Activated T-helper 1 cell treated with anti-CD3 and anti-CD28 coated beads, Interleukin-12 subunit alpha, Interleukin-12 subunit beta, Interleukin-2, Interleukin-4 antibody, amounts not matched to agents 30 ng/mL and 10 ng/mL and 1 ng/mL, durations not matched to agents 14 hours and 24 hours and 36 hours (primary cell): Measurements from ENCODE around the gene RNF181. TPM values are rescaled to one million over a fixed set of nuclear protein-coding genes. Genes with fewer than 3 reads are reported as not detected.
A peak's percentile ranks its signal among the peaks of the same experiment; 100 is the strongest.
"Not testable (repeated sequence)": the region's sequence is repeated elsewhere in the genome, so short reads cannot be mapped to it uniquely, and the experiment has no call there.

ENCODE experiments used
- DNase-seq: peaks from one replicate; pipeline ENCODE4 v3.0.0; 2021; ENCODE audit warnings: low spot score
- H3K27ac Mint-ChIP-seq: one replicate; pipeline ENCODE4 v1.8.0; 2021; ENCODE audit warnings: mild to moderate bottlenecking, mixed read lengths
- H3K27me3 Mint-ChIP-seq: one replicate; pipeline ENCODE4 v1.8.0; 2022; ENCODE audit warnings: mild to moderate bottlenecking, moderate library complexity, mixed read lengths; ENCODE audit not compliant: insufficient read depth
- H3K36me3 Mint-ChIP-seq: one replicate; pipeline ENCODE4 v1.8.0; 2021; ENCODE audit warnings: low read depth, mixed read lengths
- H3K4me1 Mint-ChIP-seq: one replicate; pipeline ENCODE4 v1.8.0; 2021; ENCODE audit warnings: low read depth, mixed read lengths
- H3K4me3 Mint-ChIP-seq: one replicate; pipeline ENCODE4 v1.8.0; 2021; ENCODE audit warnings: mild to moderate bottlenecking, moderate library complexity, mixed read lengths
- H3K9me3 Mint-ChIP-seq: one replicate; pipeline ENCODE4 v1.8.0; 2021; ENCODE audit warnings: mixed read lengths
- intact Hi-C: fragments of 100-400 bp; cut with micrococcal nuclease; formaldehyde crosslinking; loops from one replicate; pipeline ENCODE4 v1.15.1; 2024
- total RNA-seq: library from RNA; stranded (reverse); gene quantifications from 2 replicates; pipeline ENCODE4 v1.2.3, GENCODE V29; 2022

RNF181 gene
- total RNA-seq, 1 donor from 2014 or later = 111 TPM

GRCh38 chr2:85615413-85615728, 19.8 kb downstream of the RNF181 start:
- H3K27ac Mint-ChIP-seq = no peak overlapping the region
- intact Hi-C loops = loop anchor here (5.0 to 10.0 kb wide), 2 partner anchors 582 to 829 kb away; partner anchors contain the start of genes IMMT, KDM3A and MRPL35
- peaks cover 17% of the 10 kb centered on the region for H3K4me1 Mint-ChIP-seq

GRCh38 chr2:85617723-85618122, 22.2 kb downstream of the RNF181 start:
- not testable (repeated sequence) for DNase-seq, H3K9me3 Mint-ChIP-seq, H3K27me3 Mint-ChIP-seq
- H3K27ac Mint-ChIP-seq = peak overlapping the region; percentile 40
- peak overlapping the region; percentile 96 for H3K4me3 Mint-ChIP-seq
- intact Hi-C loops = loop anchor here (2.0 to 10.0 kb wide), 5 partner anchors 57 to 827 kb away; partner anchors contain the start of genes GGCX, IMMT, KDM3A and MAT2A
- peaks cover 14% of the 10 kb centered on the region for H3K4me1 Mint-ChIP-seq
- peaks cover 20% of the 10 kb centered on the region for H3K36me3 Mint-ChIP-seq

More at GRCh38 chr2:85615413-85615728, 19.8 kb downstream of the RNF181 start:
- Mint-ChIP-seq H3K4me3 (peak overlapping the region; percentile 96), H3K9me3 (no peaks in the 10 kb centered on the region), H3K36me3 (peaks cover 15% of the 10 kb centered on the region), H3K27me3 (no peaks in the 10 kb centered on the region)
- no peak for DNase-seq

- H3K36me3 Mint-ChIP-seq = peaks cover 34% of the 10 kb centered on the region
- H3K9me3 Mint-ChIP-seq = no peaks in the 10 kb centered on the region
- no peak overlapping the region for H3K4me3 Mint-ChIP-seq
- H3K27me3 Mint-ChIP-seq = no peaks in the 10 kb centered on the region
- intact Hi-C loops = loop anchor here (5.0 to 10.0 kb wide), 2 partner anchors 578 to 825 kb away; partner anchors contain the start of genes IMMT, KDM3A and MRPL35
- H3K27ac Mint-ChIP-seq = no peak overlapping the region
- peaks cover 14% of the 10 kb centered on the region for H3K4me1 Mint-ChIP-seq
- DNase-seq = no peak
Measured at GRCh38 chr2:85619617-85620016, 24.1 kb downstream of the RNF181 start.

GRCh38 chr2:85621338-85621737, 25.8 kb downstream of the RNF181 start:
- intact Hi-C loops = no loop called here
- no peak for DNase-seq
- Mint-ChIP-seq H3K9me3 (no peaks in the 10 kb centered on the region), H3K4me3 (no peak overlapping the region), H3K27me3 (no peaks in the 10 kb centered on the region), H3K36me3 (peaks cover 43% of the 10 kb centered on the region), H3K27ac (no peak overlapping the region), H3K4me1 (peaks cover 14% of the 10 kb centered on the region)

GRCh38 chr2:85623991-85624390, 28.4 kb downstream of the RNF181 start:
- DNase-seq = no peak
- Mint-ChIP-seq H3K27me3 (no peaks in the 10 kb centered on the region), H3K27ac (no peak overlapping the region), H3K9me3 (no peaks in the 10 kb centered on the region), H3K4me3 (no peak overlapping the region), H3K36me3 (peaks cover 47% of the 10 kb centered on the region), H3K4me1 (peaks cover 18% of the 10 kb centered on the region)
- intact Hi-C loops = no loop called here

- intact Hi-C loops = no loop called here
- Mint-ChIP-seq H3K27me3 (no peaks in the 10 kb centered on the region), H3K36me3 (peaks cover 55% of the 10 kb centered on the region), H3K4me1 (peaks cover 25% of the 10 kb centered on the region), H3K27ac (peak overlapping the region; percentile 79), H3K9me3 (no peaks in the 10 kb centered on the region), H3K4me3 (peak overlapping the region; percentile 33)
- no peak for DNase-seq
Measured at GRCh38 chr2:85628658-85629057, 33.1 kb downstream of the RNF181 start.

- Mint-ChIP-seq H3K27ac (no peak overlapping the region), H3K4me1 (peaks cover 25% of the 10 kb centered on the region), H3K9me3 (no peaks in the 10 kb centered on the region), H3K27me3 (no peaks in the 10 kb centered on the region), H3K4me3 (no peak overlapping the region), H3K36me3 (peaks cover 55% of the 10 kb centered on the region)
- DNase-seq = no peak
- intact Hi-C loops = no loop called here
Measured at GRCh38 chr2:85631316-85631715, 35.8 kb downstream of the RNF181 start.

- intact Hi-C loops = no loop called here
- Mint-ChIP-seq H3K27ac (no peak overlapping the region), H3K9me3 (no peaks in the 10 kb centered on the region), H3K36me3 (peaks cover 62% of the 10 kb centered on the region), H3K4me1 (peaks cover 12% of the 10 kb centered on the region), H3K4me3 (no peak overlapping the region), H3K27me3 (no peaks in the 10 kb centered on the region)
- DNase-seq = no peak
Measured at GRCh38 chr2:85635011-85635410, 39.5 kb downstream of the RNF181 start.

- intact Hi-C loops = no loop called here
- Mint-ChIP-seq H3K27me3 (no peaks in the 10 kb centered on the region), H3K4me3 (no peak overlapping the region), H3K4me1 (peaks cover 6% of the 10 kb centered on the region), H3K36me3 (peaks cover 59% of the 10 kb centered on the region), H3K9me3 (no peaks in the 10 kb centered on the region), H3K27ac (peak overlapping the region; percentile 24)
- DNase-seq = no peak
Measured at GRCh38 chr2:85635636-85636035, 40.1 kb downstream of the RNF181 start.

GRCh38 chr2:85642725-85643124, 47.2 kb downstream of the RNF181 start:
- DNase-seq = no peak
- Mint-ChIP-seq H3K36me3 (peaks cover 54% of the 10 kb centered on the region), H3K27ac (no peak overlapping the region), H3K27me3 (no peaks in the 10 kb centered on the region), H3K9me3 (no peaks in the 10 kb centered on the region), H3K4me3 (no peak overlapping the region), H3K4me1 (peaks cover 22% of the 10 kb centered on the region)
- intact Hi-C loops = no loop called here

GRCh38 chr2:85644909-85645308, 49.4 kb downstream of the RNF181 start:
- intact Hi-C loops = no loop called here
- no peak overlapping the region for H3K4me3 Mint-ChIP-seq
- H3K27ac Mint-ChIP-seq = no peak overlapping the region
- peaks cover 27% of the 10 kb centered on the region for H3K4me1 Mint-ChIP-seq
- H3K27me3 Mint-ChIP-seq = no peaks in the 10 kb centered on the region
- DNase-seq = no peak
- H3K36me3 Mint-ChIP-seq = peaks cover 59% of the 10 kb centered on the region
- no peaks in the 10 kb centered on the region for H3K9me3 Mint-ChIP-seq

GRCh38 chr2:85646166-85646565, 50.6 kb downstream of the RNF181 start:
- Mint-ChIP-seq H3K27ac (no peak overlapping the region), H3K36me3 (peaks cover 52% of the 10 kb centered on the region), H3K27me3 (no peaks in the 10 kb centered on the region), H3K4me3 (no peak overlapping the region), H3K4me1 (peaks cover 22% of the 10 kb centered on the region), H3K9me3 (no peaks in the 10 kb centered on the region)
- intact Hi-C loops = no loop called here
- no peak for DNase-seq
